Rectal smooth muscle tissue (tissue), 1 donor: ENCODE results near the gene ZNF462.

Source experiments
- H3K27ac ChIP-seq: one replicate; pipeline ENCODE4 v1.7.0; 2013; ENCODE audit warnings: low read depth, low read length, inconsistent platforms
- H3K27me3 ChIP-seq: one replicate; pipeline ENCODE4 v1.7.0; 2013; ENCODE audit warnings: low read length; ENCODE audit not compliant: control insufficient read depth, insufficient read depth
- H3K36me3 ChIP-seq: one replicate; pipeline ENCODE4 v1.7.0; 2013; ENCODE audit warnings: low read length; ENCODE audit not compliant: control insufficient read depth, insufficient read depth
- H3K4me1 ChIP-seq: one replicate; pipeline ENCODE4 v1.7.0; 2013; ENCODE audit warnings: low read length; ENCODE audit not compliant: control insufficient read depth, insufficient read depth
- H3K4me3 ChIP-seq: one replicate; pipeline ENCODE4 v1.7.0; 2013; ENCODE audit warnings: low read length
- H3K9ac ChIP-seq: one replicate; pipeline ENCODE4 v1.7.0; 2013; ENCODE audit warnings: low read length

The ZNF462 gene

DNA sequence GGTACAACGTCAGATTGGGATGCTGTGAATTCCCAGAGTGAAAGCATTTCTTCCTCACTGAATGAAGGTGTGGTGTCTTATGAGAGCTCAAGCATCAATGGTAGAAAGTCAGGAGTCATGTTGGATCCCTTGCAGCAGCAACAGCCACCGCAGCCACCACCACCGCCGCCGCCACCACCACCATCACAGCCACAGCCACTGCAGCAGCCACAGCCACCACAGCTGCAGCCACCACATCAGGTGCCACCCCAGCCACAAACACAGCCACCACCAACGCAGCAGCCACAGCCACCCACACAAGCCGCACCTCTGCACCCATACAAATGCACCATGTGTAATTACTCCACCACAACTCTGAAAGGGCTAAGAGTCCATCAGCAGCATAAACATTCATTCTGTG, 62.4 kb downstream of the ZNF462 start:
- Histone ChIP-seq H3K4me3 (no peak overlapping the region), H3K9ac (no peak overlapping the region), H3K4me1 (peaks cover 28% of the 10 kb centered on the region), H3K27ac (no peak overlapping the region), H3K27me3 (no peaks in the 10 kb centered on the region), H3K36me3 (peaks cover 16% of the 10 kb centered on the region)

DNA sequence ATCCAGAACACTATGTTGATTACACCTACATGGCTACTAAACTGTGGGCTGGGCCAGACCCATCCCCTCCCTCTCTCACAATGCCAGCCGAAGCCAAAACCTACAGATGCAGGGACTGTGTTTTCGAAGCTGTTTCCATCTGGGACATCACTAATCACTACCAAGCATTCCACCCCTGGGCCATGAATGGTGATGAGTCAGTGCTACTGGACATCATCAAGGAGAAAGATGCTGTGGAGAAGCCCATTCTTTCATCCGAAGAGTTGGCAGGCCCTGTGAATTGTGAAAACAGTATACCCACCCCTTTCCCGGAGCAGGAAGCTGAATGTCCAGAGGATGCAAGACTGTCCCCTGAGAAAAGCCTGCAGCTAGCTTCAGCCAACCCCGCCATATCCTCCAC, 65.0 kb downstream of the ZNF462 start:
- Histone ChIP-seq H3K27me3 (no peaks in the 10 kb centered on the region), H3K27ac (no peak overlapping the region), H3K9ac (no peak overlapping the region), H3K4me1 (peaks cover 11% of the 10 kb centered on the region), H3K4me3 (no peak overlapping the region), H3K36me3 (peaks cover 16% of the 10 kb centered on the region)

DNA sequence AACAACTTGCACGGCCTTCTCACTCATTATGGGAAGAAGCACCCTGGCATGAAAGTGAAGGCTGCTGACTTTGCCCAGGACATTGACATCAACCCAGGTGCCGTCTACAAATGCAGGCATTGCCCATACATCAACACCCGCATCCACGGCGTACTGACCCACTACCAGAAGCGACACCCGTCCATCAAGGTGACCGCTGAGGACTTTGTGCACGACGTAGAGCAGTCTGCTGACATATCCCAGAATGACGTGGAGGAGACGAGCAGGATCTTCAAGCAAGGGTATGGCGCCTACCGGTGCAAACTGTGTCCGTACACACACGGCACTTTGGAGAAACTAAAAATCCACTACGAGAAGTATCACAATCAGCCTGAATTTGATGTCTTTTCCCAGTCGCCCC, 65.4 kb downstream of the ZNF462 start:
- H3K4me1 ChIP-seq: peaks cover 11% of the 10 kb centered on the region
- H3K36me3 ChIP-seq: peaks cover 16% of the 10 kb centered on the region

DNA sequence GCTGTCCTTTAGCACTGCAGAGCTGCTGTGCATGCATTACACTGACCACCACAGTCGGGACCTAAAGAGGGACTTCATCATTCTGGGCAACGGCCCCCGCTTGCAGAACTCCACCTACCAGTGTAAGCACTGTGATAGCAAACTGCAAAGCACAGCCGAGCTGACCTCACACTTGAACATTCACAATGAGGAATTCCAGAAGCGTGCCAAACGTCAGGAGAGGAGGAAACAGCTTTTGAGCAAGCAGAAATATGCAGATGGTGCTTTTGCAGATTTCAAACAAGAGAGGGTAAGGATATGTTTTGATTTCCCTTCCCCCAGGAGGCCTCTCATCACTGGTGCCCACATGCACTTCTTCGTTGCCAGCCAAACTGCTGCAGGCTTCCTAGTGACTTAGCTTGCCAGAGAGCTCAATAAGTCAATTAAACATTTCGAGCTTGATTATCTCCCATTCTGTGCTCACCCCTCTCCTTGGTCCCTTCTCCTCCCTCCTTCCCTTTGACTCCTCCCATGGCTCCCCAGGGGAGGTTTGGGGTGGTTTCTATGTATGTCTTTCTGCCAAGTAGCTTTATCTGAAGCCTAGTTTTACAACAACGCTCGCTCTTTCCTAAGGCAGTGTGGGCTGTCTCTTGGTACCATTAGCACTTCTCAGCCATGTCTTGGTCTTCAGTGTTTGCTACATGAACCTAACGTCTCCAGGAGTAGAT, 66.7 kb downstream of the ZNF462 start:
- Histone ChIP-seq H3K36me3 (peaks cover 14% of the 10 kb centered on the region), H3K27me3 (no peaks in the 10 kb centered on the region), H3K4me3 (no peak overlapping the region), H3K27ac (no peak overlapping the region), H3K4me1 (peaks cover 11% of the 10 kb centered on the region), H3K9ac (no peak overlapping the region)

More for the DNA sequence above, 65.4 kb downstream of the ZNF462 start:
- Histone ChIP-seq H3K27ac (no peak overlapping the region), H3K4me3 (no peak overlapping the region), H3K27me3 (no peaks in the 10 kb centered on the region), H3K9ac (no peak overlapping the region)

DNA sequence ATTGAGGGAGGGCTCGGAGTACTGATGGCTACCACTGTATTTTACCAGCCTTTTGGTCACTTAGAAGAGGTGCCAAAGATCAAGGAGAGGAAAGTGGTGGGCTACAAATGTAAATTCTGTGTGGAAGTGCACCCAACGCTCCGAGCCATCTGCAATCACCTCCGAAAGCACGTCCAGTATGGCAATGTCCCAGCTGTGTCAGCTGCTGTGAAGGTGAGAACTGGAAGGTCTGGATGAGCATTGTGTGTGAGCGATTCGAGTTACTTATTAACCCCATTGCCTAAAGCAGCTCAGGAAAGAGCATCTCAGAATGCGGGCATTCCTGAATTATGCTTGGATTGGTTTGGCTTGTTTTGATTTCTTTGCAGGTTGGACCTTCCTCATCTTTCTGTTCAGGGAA, 67.5 kb downstream of the ZNF462 start:
- Histone ChIP-seq H3K27me3 (no peaks in the 10 kb centered on the region), H3K9ac (no peak overlapping the region), H3K27ac (no peak overlapping the region), H3K4me3 (no peak overlapping the region), H3K36me3 (peaks cover 6% of the 10 kb centered on the region), H3K4me1 (peaks cover 11% of the 10 kb centered on the region)

DNA sequence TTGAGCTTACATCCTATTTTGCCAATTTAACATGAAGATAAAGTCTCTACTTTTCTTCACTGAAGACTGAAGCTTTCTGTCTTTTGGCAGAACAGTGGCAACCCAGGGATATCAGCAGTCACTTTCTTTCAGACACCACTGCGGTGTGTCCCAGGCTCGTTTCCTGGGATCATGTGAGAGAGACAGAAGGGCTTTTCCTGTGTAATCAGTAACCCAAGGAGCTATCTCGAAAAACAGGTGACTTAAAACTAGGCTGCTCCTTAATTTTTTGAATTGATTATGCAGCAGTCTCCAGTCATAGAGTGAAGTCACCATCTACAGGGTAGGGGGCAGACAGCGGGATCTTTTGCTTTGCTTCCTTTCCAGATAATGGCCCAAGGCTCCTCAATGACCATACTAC, 68.5 kb downstream of the ZNF462 start:
- Histone ChIP-seq H3K27me3 (no peaks in the 10 kb centered on the region), H3K27ac (no peak overlapping the region), H3K4me1 (peaks cover 11% of the 10 kb centered on the region), H3K9ac (no peak overlapping the region), H3K36me3 (no peaks in the 10 kb centered on the region), H3K4me3 (no peak overlapping the region)

DNA sequence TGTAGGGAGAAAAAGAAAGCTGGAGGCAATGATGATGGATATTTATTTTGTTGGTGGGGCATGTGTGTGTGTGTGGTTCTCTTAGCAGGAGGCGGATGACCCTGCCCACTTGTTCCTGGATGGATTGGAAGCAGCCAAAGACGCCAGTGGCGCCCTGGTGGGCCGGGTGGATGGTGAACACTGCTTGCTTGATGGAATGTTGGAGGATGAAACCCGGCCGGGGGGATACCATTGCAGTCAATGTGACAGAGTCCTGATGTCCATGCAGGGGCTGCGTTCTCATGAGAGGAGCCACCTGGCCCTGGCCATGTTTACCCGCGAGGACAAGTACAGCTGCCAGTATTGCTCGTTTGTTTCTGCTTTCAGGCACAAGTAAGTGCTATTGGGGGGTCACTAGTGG, 69.2 kb downstream of the ZNF462 start:
- no peaks in the 10 kb centered on the region for H3K27me3 ChIP-seq
- no peaks in the 10 kb centered on the region for H3K36me3 ChIP-seq
- peaks cover 11% of the 10 kb centered on the region for H3K4me1 ChIP-seq
- H3K4me3 ChIP-seq: no peak overlapping the region
- H3K9ac ChIP-seq: no peak overlapping the region
- H3K27ac ChIP-seq: no peak overlapping the region

DNA sequence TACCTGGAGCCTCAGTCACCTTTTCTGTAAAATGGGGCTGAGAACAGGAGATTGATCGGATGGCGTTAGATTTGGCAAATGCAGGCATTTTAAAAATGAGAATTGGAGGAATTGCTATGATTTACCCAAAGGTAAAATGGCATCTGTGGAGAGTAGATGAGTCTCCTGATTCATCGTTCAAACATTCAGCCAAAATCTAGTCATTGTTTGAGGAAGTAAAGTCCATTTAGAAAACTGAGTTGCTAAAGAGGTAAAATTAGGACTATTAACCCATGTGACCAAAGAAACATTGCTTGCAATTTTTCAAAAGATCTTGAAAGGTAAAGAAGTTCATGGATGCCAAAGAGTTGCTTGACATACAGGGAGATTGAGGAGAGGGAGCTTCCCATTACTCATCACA, 69.7 kb downstream of the ZNF462 start:
- Histone ChIP-seq H3K27ac (no peak overlapping the region), H3K4me1 (peaks cover 11% of the 10 kb centered on the region), H3K4me3 (no peak overlapping the region), H3K9ac (no peak overlapping the region), H3K36me3 (no peaks in the 10 kb centered on the region), H3K27me3 (no peaks in the 10 kb centered on the region)

DNA sequence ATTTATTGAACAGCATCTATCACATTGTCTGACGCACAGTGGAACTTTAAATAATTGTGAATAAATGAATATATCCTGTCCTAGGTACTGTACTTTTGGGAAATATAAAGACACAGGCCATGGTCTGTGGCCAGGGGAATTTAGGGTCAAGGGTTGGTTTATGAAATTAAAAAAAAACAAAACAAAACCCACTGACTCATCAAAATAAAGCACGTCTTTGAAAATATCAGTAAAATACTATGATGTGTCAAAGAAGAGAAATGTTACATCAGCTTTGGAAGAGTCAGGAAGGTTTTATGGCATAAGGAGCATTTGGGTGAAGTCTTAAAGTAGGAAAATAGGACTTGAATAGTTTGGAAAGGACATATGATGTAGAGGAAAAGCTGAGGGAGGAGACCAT, 70.5 kb downstream of the ZNF462 start:
- no peak overlapping the region for H3K27ac ChIP-seq
- H3K36me3 ChIP-seq: no peaks in the 10 kb centered on the region

DNA sequence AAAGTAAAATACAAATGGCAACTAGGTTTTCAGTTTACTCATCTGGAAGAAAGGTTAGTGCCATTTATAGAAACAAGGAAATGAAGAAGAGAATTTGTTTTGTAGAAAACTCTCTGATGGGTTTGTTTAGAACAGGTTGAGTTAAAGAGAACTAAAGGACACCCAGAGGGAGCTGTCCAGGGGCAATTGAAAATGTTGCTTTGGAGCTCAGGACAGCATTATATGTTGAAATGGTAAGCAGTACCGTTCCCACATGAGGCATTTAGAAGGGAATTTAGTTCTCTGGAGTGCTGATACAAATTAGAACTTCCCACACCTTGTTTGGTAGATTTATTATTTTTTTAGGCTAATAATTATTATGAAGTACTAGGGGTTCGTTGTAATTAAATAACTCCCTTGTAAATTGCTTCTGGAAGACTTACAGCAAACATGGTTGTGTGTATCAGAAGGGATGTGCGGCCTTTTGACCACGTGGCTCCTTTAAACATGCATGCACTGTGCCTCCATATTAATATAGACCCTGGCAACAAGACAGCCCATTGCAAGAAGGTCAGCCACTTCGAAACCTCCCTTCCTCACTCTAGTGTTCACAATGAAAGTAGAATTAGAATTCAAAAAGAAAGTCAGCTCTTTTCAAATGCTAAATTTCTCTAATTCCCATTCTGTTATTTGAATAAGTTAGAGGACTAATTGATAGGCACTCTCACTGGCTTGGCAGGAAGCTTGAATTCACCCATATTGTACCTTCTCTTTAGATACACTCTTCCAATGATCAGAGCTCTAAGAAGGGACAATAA, 71.7 kb downstream of the ZNF462 start:
- H3K36me3 ChIP-seq: peaks cover 3% of the 10 kb centered on the region
- H3K27ac ChIP-seq: no peak overlapping the region
- H3K4me1 ChIP-seq: peaks cover 4% of the 10 kb centered on the region

More for the DNA sequence above, 70.5 kb downstream of the ZNF462 start:
- Histone ChIP-seq H3K4me3 (no peak overlapping the region), H3K4me1 (peaks cover 11% of the 10 kb centered on the region), H3K27me3 (no peaks in the 10 kb centered on the region), H3K9ac (no peak overlapping the region)

DNA sequence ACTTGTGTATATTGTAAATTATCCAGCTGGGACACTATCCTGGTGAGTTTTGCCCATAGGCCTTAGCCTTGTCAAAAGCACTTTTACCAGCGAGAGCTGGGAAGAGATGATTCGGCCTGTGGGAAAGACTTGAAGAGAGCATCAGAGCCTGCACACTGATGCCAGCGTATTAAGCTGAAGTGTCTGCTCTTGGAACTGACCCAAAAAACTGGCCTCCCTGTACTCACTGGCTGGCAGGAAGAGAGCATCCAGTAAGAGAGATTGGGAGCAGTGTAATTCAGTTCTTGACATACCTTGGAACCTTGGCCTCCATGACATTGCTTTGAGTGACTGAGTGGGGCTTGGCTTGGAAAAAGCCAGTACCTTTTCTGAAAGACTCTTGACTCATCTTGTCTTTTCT, 73.7 kb downstream of the ZNF462 start:
- H3K4me3 ChIP-seq: no peak overlapping the region
- peaks cover 4% of the 10 kb centered on the region for H3K36me3 ChIP-seq

More for the DNA sequence above, 71.7 kb downstream of the ZNF462 start:
- no peak overlapping the region for H3K9ac ChIP-seq
- no peaks in the 10 kb centered on the region for H3K27me3 ChIP-seq
- no peak overlapping the region for H3K4me3 ChIP-seq

DNA sequence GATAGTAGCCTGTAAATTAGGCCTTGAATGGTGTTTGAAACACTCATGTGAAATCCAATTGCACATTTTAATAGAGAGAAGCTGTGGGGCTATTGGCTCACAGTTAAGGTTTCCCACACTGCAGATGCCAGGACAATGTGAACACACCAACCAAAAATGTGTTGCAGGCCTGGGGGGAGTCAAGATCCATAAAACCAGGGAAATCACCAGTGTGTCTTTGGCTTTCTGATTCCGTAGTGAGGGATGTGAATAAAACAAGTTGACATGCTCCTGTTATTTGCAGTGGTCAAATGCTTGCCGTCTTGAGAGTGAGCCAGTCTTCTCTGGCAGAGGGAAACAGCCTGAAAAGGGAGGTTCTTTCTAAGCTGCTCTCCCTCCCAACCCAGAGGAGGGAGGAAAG, 79.0 kb downstream of the ZNF462 start:
- Histone ChIP-seq H3K36me3 (peaks cover 4% of the 10 kb centered on the region), H3K4me1 (peaks cover 12% of the 10 kb centered on the region), H3K27me3 (no peaks in the 10 kb centered on the region), H3K9ac (no peak overlapping the region), H3K4me3 (no peak overlapping the region), H3K27ac (no peak overlapping the region)

More for the DNA sequence above, 73.7 kb downstream of the ZNF462 start:
- Histone ChIP-seq H3K27ac (no peak overlapping the region), H3K4me1 (peaks cover under 1% of the 10 kb centered on the region), H3K27me3 (no peaks in the 10 kb centered on the region), H3K9ac (no peak overlapping the region)
